MV-4-11 (cell line): ENCODE measurements around the gene LILRB4.
"Not testable (repeated sequence)": the region's sequence is repeated elsewhere in the genome, so short reads cannot be mapped to it uniquely, and the experiment has no call there.

Source experiments
- DNase-seq: peaks from one replicate; lab custom pipeline; 2025; lab: John Stamatoyannopoulos, UW

LILRB4 gene

DNA sequence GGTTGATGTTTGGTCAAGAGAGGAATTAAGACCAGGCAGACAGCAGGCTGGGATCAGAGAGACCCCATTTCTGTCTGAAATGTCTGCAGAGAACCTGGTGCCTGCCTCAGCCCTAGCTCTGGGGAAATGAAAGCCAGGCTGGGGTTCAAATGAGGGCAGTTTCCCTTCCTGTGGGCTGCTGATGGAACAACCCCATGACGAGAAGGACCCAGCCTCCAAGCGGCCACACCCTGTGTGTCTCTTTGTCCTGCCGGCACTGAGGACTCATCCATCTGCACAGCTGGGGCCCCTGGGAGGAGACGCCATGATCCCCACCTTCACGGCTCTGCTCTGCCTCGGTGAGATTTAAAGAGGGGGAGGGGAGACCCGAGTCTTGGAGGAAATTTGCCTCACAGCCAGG is at the start of gene LILRB4:
Gene LILRB4, plus strand, starts transcription at position 256 of the 400 bp plus-strand sequence. Its CDS starts 49 bp downstream, at position 305.
- DNase-seq, result peak; percentile 95

DNA sequence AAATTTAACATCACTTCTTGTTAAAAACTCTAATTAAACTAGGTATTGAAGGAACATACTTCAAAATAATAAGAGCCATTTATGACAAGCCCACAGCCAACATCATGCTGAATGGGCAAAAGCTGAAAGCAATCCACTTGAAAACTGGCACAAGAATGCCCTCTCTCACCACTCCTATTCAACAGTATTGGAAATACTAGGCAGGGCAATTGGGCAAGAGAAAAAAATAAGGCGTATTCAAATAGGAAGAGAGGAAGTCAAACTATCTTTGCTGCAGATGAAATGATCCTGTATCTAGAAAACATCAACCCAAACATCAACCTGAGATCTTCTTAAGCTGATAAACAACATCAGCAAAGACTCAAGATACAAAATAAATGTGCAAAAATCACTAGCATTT is 48.1 kb upstream of the LILRB4 start:
- DNase-seq, result no peak

DNA sequence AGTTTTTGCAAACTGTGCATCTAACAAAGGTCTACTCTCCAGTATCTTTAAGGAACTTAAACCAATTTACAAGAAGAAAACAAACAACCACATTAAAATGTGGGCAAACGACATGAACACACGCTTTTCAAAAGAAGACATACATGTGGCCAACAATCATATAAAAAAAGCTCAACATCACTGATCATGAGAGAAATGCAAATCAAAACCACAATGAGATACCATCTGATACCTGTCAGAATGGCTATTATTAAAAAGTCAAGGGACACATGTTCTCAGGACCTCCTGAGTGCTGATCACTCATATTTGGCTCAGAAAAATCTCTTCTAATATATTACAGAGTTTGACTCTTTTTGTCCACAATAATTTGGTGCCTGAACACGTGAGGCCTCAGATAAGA is 46.7 kb upstream of the LILRB4 start:
- DNase-seq, result no peak

DNA sequence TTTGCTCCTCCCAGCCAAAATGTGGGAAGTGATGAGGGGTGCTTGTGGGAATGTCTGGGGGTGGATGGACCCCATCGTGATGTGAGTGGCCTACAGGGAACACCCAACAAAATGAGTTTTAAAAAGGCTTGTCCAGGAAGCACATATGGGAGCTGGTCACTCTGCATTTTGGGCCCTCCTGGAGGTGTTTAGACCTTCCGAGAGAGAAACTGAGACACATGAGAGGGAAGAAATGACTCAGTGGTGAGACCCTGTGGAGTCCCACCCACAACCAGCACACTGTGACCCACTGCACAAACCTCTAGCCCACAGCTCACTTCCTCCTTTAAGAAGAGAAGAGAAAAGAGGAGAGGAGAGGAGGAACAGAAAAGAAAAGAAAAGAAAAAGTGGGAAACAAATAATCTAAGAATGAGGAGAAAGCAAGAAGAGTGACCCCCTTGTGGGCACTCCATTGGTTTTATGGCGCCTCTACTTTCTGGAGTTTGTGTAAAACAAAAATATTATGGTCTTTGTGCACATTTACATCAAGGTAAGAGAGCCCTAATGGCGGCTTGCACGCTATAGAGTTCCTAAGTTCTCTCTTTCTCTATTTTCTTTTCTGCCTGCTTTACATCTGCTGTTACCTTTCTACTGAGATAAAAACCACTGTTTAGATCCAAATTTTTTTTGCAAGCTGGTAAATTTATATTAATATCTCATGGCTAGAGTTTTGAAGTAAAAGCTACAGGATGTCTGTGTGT is 45.8 kb upstream of the LILRB4 start:
- DNase-seq, result peak; percentile 32

DNA sequence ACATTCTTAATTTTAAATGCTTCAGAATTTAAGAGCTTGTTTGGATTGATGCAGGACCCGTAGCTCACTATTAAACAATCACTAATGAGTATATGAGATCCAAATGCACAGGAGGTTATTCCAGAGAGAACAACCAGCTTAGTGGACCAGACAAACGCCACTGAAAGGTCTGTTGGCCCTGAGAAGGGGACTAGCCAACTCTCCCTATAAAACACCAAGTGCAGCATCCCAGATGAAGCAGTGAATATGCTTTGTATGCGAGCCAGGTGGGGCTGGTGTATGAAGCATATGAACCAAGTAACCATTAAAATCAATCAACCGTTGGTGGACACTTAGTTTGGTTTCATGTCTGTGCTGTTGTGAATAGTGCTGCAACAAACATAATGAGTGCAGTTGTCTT is 42.3 kb upstream of the LILRB4 start:
- no peak for DNase-seq

- DNase-seq, result no peak
Observed at GRCh38 chr19:54622431-54622830, 40.4 kb upstream of the LILRB4 start.

- DNase-seq, result not testable (repeated sequence)
Observed at GRCh38 chr19:54624234-54624633, 38.6 kb upstream of the LILRB4 start.

DNA sequence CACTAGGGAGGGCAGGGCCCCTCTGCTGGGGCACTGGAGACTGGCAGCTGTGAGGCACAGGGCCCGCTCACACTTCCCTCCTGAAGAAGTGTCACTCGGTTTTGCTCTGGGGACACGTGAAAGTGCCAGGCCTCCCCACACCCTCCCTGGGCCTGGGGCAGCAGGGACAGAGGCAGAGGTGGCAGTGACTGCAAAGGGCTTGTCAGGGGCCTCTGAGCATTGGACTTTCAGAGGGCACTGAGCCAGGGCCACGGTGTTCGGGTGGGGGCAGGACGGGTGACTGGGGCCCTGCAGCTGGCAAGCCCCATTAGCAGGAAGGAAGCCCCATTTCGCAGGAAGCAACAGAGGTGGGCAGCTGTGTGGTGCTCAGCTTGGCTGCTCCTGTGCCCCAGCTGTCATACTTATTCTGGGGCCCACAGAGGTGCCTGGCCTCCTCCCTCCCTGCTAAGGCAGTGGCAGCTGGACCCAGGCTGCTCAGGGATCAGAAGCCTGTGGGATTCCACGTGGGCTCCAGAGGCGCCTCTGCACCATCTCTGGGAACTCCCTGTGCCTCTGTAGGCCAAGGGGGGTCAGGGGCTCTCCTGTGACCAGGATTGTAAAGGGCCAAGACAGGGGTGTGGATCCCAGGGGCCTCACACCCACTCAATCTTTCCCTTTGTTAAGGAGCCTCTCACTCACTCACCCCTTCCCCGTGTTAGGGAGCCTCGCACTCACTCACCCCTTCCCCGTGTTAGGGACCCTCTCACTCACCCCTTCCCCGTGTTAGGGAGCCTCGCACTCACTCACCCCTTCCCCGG is 37.7 kb upstream of the LILRB4 start:
- DNase-seq, result not testable (repeated sequence)

DNA sequence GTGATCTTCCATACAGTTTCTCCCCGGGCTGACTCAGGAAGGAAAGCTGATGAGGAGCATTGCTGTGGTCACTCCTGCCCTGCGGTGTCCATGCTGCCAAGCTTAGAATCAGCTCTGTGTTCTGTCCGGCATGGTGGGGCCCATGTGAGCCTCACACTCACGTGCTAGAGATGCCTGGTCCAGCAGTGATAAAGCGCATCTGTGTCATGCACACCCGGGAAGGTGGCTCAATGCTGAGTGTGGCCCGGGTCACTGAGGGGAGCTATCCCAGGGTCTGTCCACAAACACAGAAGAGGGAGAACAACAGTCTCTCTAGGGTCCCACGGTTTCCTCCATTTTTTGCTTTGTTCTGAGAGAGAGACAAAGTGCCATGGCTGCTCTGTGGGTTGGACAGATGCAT is 36.0 kb upstream of the LILRB4 start:
- DNase-seq, result no peak

- DNase-seq, result not testable (repeated sequence)
Observed at GRCh38 chr19:54627912-54628311, 34.9 kb upstream of the LILRB4 start.

DNA sequence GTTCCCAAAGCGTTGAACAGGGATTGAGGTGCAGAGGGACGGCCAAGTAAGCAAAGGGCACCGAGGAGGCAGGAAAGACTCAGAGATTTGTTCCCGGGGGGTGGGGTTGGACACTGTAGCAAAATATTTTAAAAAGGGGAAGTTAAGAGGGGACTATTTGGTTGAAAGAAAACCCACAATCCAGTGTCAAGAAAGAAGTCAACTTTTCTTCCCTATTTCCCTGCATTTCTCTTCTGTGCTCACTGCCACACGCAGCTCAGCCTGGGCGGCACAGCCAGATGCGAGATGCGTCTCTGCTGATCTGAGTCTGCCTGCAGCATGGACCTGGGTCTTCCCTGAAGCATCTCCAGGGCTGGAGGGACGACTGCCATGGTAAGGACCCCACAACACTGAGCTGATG is 32.5 kb upstream of the LILRB4 start, which contains the start of gene LILRB1:
Gene LILRB1, plus strand, starts transcription at position 223 of the 400 bp plus-strand sequence. CDS start 590 bp downstream, outside the sequence.
- peak; percentile 91 for DNase-seq

- peak; percentile 63 for DNase-seq
Observed at GRCh38 chr19:54630782-54631181, 32.0 kb upstream of the LILRB4 start.

DNA sequence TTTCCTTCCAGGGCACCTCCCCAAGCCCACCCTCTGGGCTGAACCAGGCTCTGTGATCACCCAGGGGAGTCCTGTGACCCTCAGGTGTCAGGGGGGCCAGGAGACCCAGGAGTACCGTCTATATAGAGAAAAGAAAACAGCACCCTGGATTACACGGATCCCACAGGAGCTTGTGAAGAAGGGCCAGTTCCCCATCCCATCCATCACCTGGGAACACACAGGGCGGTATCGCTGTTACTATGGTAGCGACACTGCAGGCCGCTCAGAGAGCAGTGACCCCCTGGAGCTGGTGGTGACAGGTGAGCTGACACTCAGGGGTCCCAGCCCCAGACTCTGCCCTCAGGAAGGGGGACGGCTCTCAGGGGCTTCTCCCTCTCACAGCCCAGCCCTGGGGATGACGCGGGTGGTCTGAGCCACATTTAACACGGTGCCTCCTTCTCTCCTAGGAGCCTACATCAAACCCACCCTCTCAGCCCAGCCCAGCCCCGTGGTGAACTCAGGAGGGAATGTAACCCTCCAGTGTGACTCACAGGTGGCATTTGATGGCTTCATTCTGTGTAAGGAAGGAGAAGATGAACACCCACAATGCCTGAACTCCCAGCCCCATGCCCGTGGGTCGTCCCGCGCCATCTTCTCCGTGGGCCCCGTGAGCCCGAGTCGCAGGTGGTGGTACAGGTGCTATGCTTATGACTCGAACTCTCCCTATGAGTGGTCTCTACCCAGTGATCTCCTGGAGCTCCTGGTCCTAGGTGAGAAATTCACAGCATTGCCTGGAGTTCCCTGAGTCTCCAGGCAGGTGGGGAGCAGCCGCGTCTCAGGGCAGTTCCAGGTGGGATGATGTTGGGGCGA is 31.1 kb upstream of the LILRB4 start:
- not testable (repeated sequence) for DNase-seq

DNA sequence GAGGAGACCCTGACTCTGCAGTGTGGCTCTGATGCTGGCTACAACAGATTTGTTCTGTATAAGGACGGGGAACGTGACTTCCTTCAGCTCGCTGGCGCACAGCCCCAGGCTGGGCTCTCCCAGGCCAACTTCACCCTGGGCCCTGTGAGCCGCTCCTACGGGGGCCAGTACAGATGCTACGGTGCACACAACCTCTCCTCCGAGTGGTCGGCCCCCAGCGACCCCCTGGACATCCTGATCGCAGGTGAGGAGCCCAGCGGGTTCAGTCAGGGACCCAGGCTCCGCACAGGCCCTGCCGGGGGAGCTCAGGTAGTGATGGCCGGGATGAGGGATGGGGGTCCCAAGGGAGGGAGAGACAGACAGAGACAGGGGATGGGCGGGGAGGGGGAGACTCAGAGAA is 30.3 kb upstream of the LILRB4 start:
- not testable (repeated sequence) for DNase-seq

DNA sequence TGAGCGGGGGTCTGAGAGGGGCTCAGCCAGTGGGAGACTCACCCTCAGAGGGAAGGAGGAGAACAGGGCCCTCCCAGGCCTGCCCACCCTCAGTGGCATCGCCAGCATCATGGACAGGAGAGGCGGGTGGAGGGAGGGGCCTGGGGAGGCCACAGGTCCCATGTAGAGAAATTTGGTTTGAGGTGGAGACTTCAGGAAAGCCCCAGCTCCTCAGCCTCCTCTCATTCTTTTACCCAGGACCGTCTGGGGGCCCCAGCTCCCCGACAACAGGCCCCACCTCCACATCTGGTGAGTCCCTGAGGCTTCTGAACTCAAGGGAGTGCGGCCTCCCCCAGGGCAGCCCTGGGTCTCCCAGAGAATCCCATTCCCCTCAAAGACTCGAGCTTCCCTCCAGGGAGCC is 29.4 kb upstream of the LILRB4 start:
- DNase-seq, result no peak

- DNase-seq, result not testable (repeated sequence)
Observed at GRCh38 chr19:54636081-54636480, 26.7 kb upstream of the LILRB4 start.

- DNase-seq, result no peak
Observed at GRCh38 chr19:54638683-54639082, 24.1 kb upstream of the LILRB4 start.

- peak; percentile 59 for DNase-seq
Observed at GRCh38 chr19:54642953-54643352, 19.8 kb upstream of the LILRB4 start.

DNA sequence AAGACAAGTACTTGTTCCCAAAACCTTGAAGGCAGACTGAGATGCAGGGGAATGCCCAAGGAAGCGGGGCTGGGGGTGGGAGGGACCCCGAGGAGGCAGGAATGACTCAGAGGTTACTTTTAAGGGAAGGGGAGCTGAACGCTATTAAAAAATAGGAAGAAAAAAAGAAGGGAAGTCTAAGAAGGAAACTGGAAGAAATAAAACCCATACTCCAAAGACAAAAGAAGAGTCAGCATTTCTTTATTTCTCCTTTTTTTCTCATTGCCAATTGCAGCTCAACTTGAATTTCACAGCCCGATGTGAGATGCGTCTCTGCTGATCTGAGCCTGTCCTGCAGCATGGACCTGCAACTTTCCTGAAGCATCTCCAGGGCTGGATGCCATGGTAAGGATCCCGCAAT is 19.2 kb upstream of the LILRB4 start:
- DNase-seq, result peak; percentile 35

- DNase-seq, result peak; percentile 85
Observed at GRCh38 chr19:54644056-54644455, 18.7 kb upstream of the LILRB4 start.

GRCh38 chr19:54646331-54646841 is 16.4 kb upstream of the LILRB4 start:
- no peak for DNase-seq

- DNase-seq, result no peak
Observed at GRCh38 chr19:54648129-54648528, 14.7 kb upstream of the LILRB4 start.
